K562 (cell line): ENCODE data around the gene PSEN1. TPM values are rescaled to one million over a fixed set of nuclear protein-coding genes. Genes with fewer than 3 reads are reported as not detected.

Experiments
- ATAC-seq: fragments of 200-7000 bp; cut with Tn5 transposase; 3 replicates; pipeline ENCODE4 v1.9.1; 2020; ENCODE audit warnings: moderate library complexity
- BruUV-seq: library from RNA; stranded (reverse); fragments of 400-500 nt; replicated peaks from 2 replicates; lab custom pipeline; 2021; lab: Mats Ljungman, UMichigan
- CTCF ChIA-PET: fragments of 300-600 bp; formaldehyde crosslinking; extraction: SDS; loops from one replicate; lab custom pipeline; 2021; ENCODE audit warnings: low intra/inter-chr PET ratio; lab: Yijun Ruan, JAX
- POLR2A ChIA-PET: fragments of 300-600, 350-650 bp; sonication (Branson Sonifier 250); formaldehyde crosslinking; extraction: SDS; loops from one replicate; lab custom pipeline; 2021; ENCODE audit warnings: antibody characterized with exemption, inconsistent platforms; lab: Yijun Ruan, JAX
- DNase-seq, 4 experiments: peaks; one replicate each; pipeline versions ENCODE4 v3.0.0 to v3.0.0-alpha.2; 2011 to 2018; ENCODE audit warnings: low spot score in 3 of 4, mixed read lengths in 3 of 4; ENCODE audit errors: extremely low read depth in 1 of 4
- FAIRE-seq: peaks from 2 replicates; lab custom pipeline; 2011; peaks lifted over from hg19 to GRCh38; lab: Jason Lieb, UNC
- H2AFZ ChIP-seq: 2 replicates; pipeline ENCODE4 v1.6.0; 2011; ENCODE audit warnings: low read depth, low read length, control low read depth, inconsistent platforms
- H3K27ac ChIP-seq: fragments of 200-600 bp; 3 replicates; pipeline ENCODE4 v1.8.0; 2011; ENCODE audit warnings: low read depth, mild to moderate bottlenecking, control low read depth, inconsistent platforms, low read length, moderate library complexity, mixed read lengths; ENCODE audit errors: extremely low read depth
- H3K27me3 ChIP-seq, 2 experiments: fragments of 300-600 bp in 1 of 2; 2 replicates in 1 of 2; 3 replicates in 1 of 2; pipeline versions ENCODE4 v1.6.0 to v1.8.0; 2011; ENCODE audit warnings: inconsistent platforms in 2 of 2, low read length in 2 of 2, mild to moderate bottlenecking in 1 of 2, mixed read lengths in 1 of 2, moderate library complexity in 1 of 2; ENCODE audit not compliant: control insufficient read depth in 2 of 2, insufficient read depth in 2 of 2
- H3K36me3 ChIP-seq: fragments of 300-600 bp; 3 replicates; pipeline ENCODE4 v1.8.0; 2011; ENCODE audit warnings: mild to moderate bottlenecking, low read length, inconsistent platforms; ENCODE audit not compliant: control insufficient read depth, insufficient read depth
- H3K4me1 ChIP-seq, 2 experiments: fragments of 200-600 bp in 1 of 2; replicated peaks in 1 of 2; 2 replicates in 1 of 2; 3 replicates in 1 of 2; pipeline versions ENCODE4 v1.5.1 to v1.8.0; 2011; ENCODE audit warnings: inconsistent platforms in 2 of 2, low read length in 2 of 2, mild to moderate bottlenecking in 1 of 2, mixed read lengths in 1 of 2, moderate library complexity in 1 of 2; ENCODE audit not compliant: control insufficient read depth in 2 of 2, insufficient read depth in 2 of 2
- H3K4me2 ChIP-seq: 2 replicates; pipeline ENCODE4 v1.6.1; 2011; ENCODE audit warnings: low read length, control low read depth, inconsistent platforms, mixed read lengths; ENCODE audit not compliant: insufficient read depth
- H3K4me3 ChIP-seq: fragments of 200-600 bp; sonication (generic), shearing (Covaris generic); 2 replicates; pipeline ENCODE4 v1.5.1; 2016; ENCODE audit warnings: control low read depth, inconsistent platforms
- H3K79me2 ChIP-seq: fragments of 200-600 bp; 3 replicates; pipeline ENCODE4 v1.8.0; 2011; ENCODE audit warnings: low read length, inconsistent platforms; ENCODE audit not compliant: control insufficient read depth, insufficient read depth
- H3K9ac ChIP-seq, 2 experiments: 2 replicates each; pipeline versions ENCODE4 v1.6.0 to v1.6.1; 2011; ENCODE audit warnings: low read depth in 2 of 2, low read length in 2 of 2, control low read depth in 1 of 2, inconsistent platforms in 1 of 2, mild to moderate bottlenecking in 1 of 2, mixed read lengths in 1 of 2; ENCODE audit not compliant: insufficient read depth in 1 of 2
- H3K9me1 ChIP-seq: one replicate; pipeline ENCODE4 v1.6.0; 2011; ENCODE audit warnings: inconsistent platforms, mild to moderate bottlenecking, low read length, moderate library complexity; ENCODE audit not compliant: control insufficient read depth, insufficient read depth
- H3K9me3 ChIP-seq: replicated peaks from 2 replicates; pipeline ENCODE4 v1.5.1; 2011; ENCODE audit warnings: low read depth, low read length, inconsistent platforms; ENCODE audit not compliant: control insufficient read depth, insufficient read depth
- H4K20me1 ChIP-seq: replicated peaks from 2 replicates; pipeline ENCODE4 v1.6.1; 2011; ENCODE audit warnings: low read length, inconsistent platforms, mixed read lengths; ENCODE audit not compliant: control insufficient read depth, insufficient read depth
- ATF1 ChIP-seq, 2 experiments: fragments of 450-650 bp in 1 of 2; IDR thresholded peaks; 2 replicates each; pipeline ENCODE4 v1.6.1; 2016; ENCODE audit warnings: missing compliant biosample characterization in 1 of 2, missing genetic modification characterization in 1 of 2
- C11orf30 ChIP-seq: fragments of 450-650 bp; IDR thresholded peaks from 2 replicates; pipeline ENCODE4 v1.6.1; 2016; ENCODE audit warnings: low read depth, mild to moderate bottlenecking
- DNMT1 ChIP-seq: fragments of 450-650 bp; IDR thresholded peaks from 2 replicates; pipeline ENCODE4 v1.6.1; 2016; ENCODE audit warnings: antibody characterized with exemption, mild to moderate bottlenecking
- HDAC6 ChIP-seq: IDR thresholded peaks from 2 replicates; pipeline ENCODE4 v1.6.1; 2012; ENCODE audit warnings: low read depth, mild to moderate bottlenecking, control low read depth, inconsistent platforms, low read length, moderate library complexity
- L3MBTL2 ChIP-seq: fragments of 450-650 bp; IDR thresholded peaks from 2 replicates; pipeline ENCODE4 v1.6.1; 2016; ENCODE audit warnings: mild to moderate bottlenecking, moderate library complexity
- MAFF ChIP-seq: IDR thresholded peaks from 2 replicates; pipeline ENCODE4 v1.6.1; 2012; ENCODE audit warnings: low read length, improper control_type of control experiment
- MEF2D ChIP-seq: conservative IDR thresholded peaks from 2 replicates; pipeline ENCODE4 v1.6.1; 2016; ENCODE audit warnings: low read depth, missing genetic modification characterization, missing compliant biosample characterization
- MNT ChIP-seq, 2 experiments: fragments of 450-650 bp; conservative IDR thresholded peaks; 2 replicates each; pipeline ENCODE4 v1.6.1; 2017; ENCODE audit warnings: mild to moderate bottlenecking in 2 of 2, moderate library complexity in 2 of 2
- MXI1 ChIP-seq: IDR thresholded peaks from 2 replicates; pipeline ENCODE4 v1.6.1; 2011; ENCODE audit warnings: low read depth, mild to moderate bottlenecking, improper control_type of control experiment, low read length
- NR4A1 ChIP-seq, 2 experiments: fragments of 250-450 bp in 1 of 2; fragments of 450-650 bp in 1 of 2; sonication (Bioruptor Pico) in 1 of 2; IDR thresholded peaks; 2 replicates each; pipeline versions ENCODE4 v1.4.0 to v1.6.1; 2016 to 2020; ENCODE audit warnings: mild to moderate bottlenecking in 2 of 2, missing compliant biosample characterization in 1 of 2, missing genetic modification characterization in 1 of 2, moderate library complexity in 1 of 2
- POLR3A ChIP-seq: IDR thresholded peaks from 2 replicates; pipeline ENCODE4 v1.6.1; 2011; ENCODE audit warnings: borderline replicate concordance, mild to moderate bottlenecking, moderate library complexity; ENCODE audit not compliant: insufficient read length, insufficient read depth; ENCODE audit errors: extremely low read depth
- RBM22 ChIP-seq: fragments of 200-400 bp; formaldehyde crosslinking; IDR thresholded peaks from 2 replicates; pipeline ENCODE4 v1.6.1; 2018; ENCODE audit warnings: low read length, low read depth; ENCODE audit not compliant: poor library complexity, severe bottlenecking
- TEAD4 ChIP-seq, 2 experiments: sonication (generic) in 1 of 2; formaldehyde crosslinking in 1 of 2; IDR thresholded peaks; 2 replicates each; pipeline versions ENCODE4 v1.6.1 to v1.8.0; 2012 to 2022; ENCODE audit warnings: borderline replicate concordance in 1 of 2, inconsistent platforms in 1 of 2, low read length in 1 of 2, mild to moderate bottlenecking in 1 of 2, missing genetic modification reagents in 1 of 2
- ZKSCAN1 ChIP-seq: fragments of 150-350 bp; IDR thresholded peaks from 2 replicates; pipeline ENCODE4 v1.6.1; 2016; ENCODE audit warnings: low read depth, low read length
- ZNF655 ChIP-seq: fragments of 250-450 bp; sonication (Bioruptor Pico); IDR thresholded peaks from 2 replicates; pipeline ENCODE4 v1.5.0; 2021
- WGBS: fragments of 100-300 bp; shearing (Covaris generic); methylation state at CpG from one replicate; pipeline ENCODE4 v1.1.6; 2016; ENCODE audit warnings: low coverage, mixed read lengths; ENCODE audit not compliant: insufficient coverage; ENCODE audit errors: missing lambda C conversion rate; 5-methylcytosine and 5-hydroxymethylcytosine counted together
- in situ Hi-C: fragments of 300-500 bp; cut with MboI; formaldehyde crosslinking; loops from 4 replicates; pipeline ENCODE4 v1.15.0; 2018; ENCODE audit warnings: inconsistent platforms, mixed read lengths
- intact Hi-C: fragments of 100-400 bp; cut with micrococcal nuclease; formaldehyde crosslinking; loops from 2 replicates; pipeline ENCODE4 v1.14.2; 2022
- polyA plus RNA-seq, 8 experiments: library from polyadenylated mRNA; depleted of rRNA in 4 of 8; stranded (reverse) in 5 of 8; unstranded in 3 of 8; fragments of >200 nt; fragmentation: Nextera tagmentation in 2 of 8; fragmentation: Illumina TruSeq in 1 of 8; extraction: Ambion mirVana in 2 of 8; extraction: Trizol in 1 of 8; gene quantifications; 2 replicates each; pipeline versions ENCODE4 v1.2.1 to v1.2.3, GENCODE V29; 2011 to 2014; ENCODE audit warnings: inconsistent platforms in 1 of 8, missing spikeins in 1 of 8
- total RNA-seq, 7 experiments: library from RNA; depleted of rRNA in 6 of 7; stranded (reverse); fragments of >200 nt in 6 of 7; fragmentation: Illumina TruSeq in 2 of 7; extraction: Trizol in 2 of 7; gene quantifications; 2 replicates each; pipeline versions ENCODE4 v1.2.1 to v1.2.3, GENCODE V29; 2011 to 2021; ENCODE audit warnings: low replicate concordance in 1 of 7
- TF ChIP-seq, protein P1 (sequence below), 2 experiments: fragments of 450-650 bp; IDR thresholded peaks; 2 replicates each; pipeline ENCODE4 v1.6.1; 2016
- TF ChIP-seq, protein P2 (sequence below): fragments of 250-450 bp; sonication (Bioruptor Pico); IDR thresholded peaks from 2 replicates; pipeline ENCODE4 v1.5.1; 2021; ENCODE audit warnings: mild to moderate bottlenecking

PSEN1 gene
- total and polyA plus RNA-seq, 9 of the 15 experiments (the other 6 are each of a cell fraction or from before 2014, with no cell fraction given): 6.5 to 25.2 (median 14.3) TPM

GRCh38 chr14:73233564-73233963, 97.3 kb downstream of the PSEN1 start:
- Histone ChIP-seq H4K20me1 (0 out of 2 replicates have a peak, but pooled peaks cover 4% of the 10 kb centered on the region), H3K9me1 (peaks cover 2% of the 10 kb centered on the region), H3K4me1 (peaks cover 5 to 24% of the 10 kb centered on the region in 2 experiments; a peak in 4 of 5 replicates), H3K4me2 (no peak overlapping the region), H3K36me3 (no peaks in the 10 kb centered on the region), H2AFZ (no peak overlapping the region), H3K79me2 (no peaks in the 10 kb centered on the region), H3K27me3 (peaks cover 29 to 60% of the 10 kb centered on the region in 2 experiments), H3K4me3 (no peak overlapping the region), H3K27ac (no peak overlapping the region), H3K9me3 (no peaks in the 10 kb centered on the region), H3K9ac (no peak overlapping the region)
- in situ Hi-C loops: loop anchor here (10.0 kb wide), 1 partner anchor 719 kb away; no protein-coding TSS in a partner anchor
- FAIRE-seq: no peak
- DNase-seq: peak in 1 of 4 experiments; percentile 2
- BruUV-seq: no TSS peak
- ChIA-PET CTCF (no interaction called here), POLR2A (no interaction called here)
- intact Hi-C loops: no loop called here
- 44% methylated on average over 3 of the region's 10 CpGs for WGBS
- ATAC-seq: no peak
- TF ChIP-seq ATF1 (CRISPR knock-in tag; IDR thresholded peaks at IDR 0.05): no peak
- no peak for TF ChIP-seq ATF1 (tag; IDR thresholded peaks at IDR 0.05)
- no peak for TF ChIP-seq HDAC6
- TF ChIP-seq TEAD4 (IDR thresholded peaks at IDR 0.05; ENCODE audit: low read length): no peak
- no peak for TF ChIP-seq TEAD4 (CRISPR knock-in tag; IDR thresholded peaks at IDR 0.05; ENCODE audit: borderline replicate concordance)
- no peak for TF ChIP-seq RBM22
- no peak for TF ChIP-seq ZNF655
- TF ChIP-seq MAFF: peak; percentile 59
- TF ChIP-seq MEF2D (tag): no peak
- TF ChIP-seq, protein P1, sequence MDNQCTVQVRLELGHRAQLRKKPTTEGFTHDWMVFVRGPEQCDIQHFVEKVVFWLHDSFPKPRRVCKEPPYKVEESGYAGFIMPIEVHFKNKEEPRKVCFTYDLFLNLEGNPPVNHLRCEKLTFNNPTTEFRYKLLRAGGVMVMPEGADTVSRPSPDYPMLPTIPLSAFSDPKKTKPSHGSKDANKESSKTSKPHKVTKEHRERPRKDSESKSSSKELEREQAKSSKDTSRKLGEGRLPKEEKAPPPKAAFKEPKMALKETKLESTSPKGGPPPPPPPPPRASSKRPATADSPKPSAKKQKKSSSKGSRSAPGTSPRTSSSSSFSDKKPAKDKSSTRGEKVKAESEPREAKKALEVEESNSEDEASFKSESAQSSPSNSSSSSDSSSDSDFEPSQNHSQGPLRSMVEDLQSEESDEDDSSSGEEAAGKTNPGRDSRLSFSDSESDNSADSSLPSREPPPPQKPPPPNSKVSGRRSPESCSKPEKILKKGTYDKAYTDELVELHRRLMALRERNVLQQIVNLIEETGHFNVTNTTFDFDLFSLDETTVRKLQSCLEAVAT (IDR thresholded peaks at IDR 0.05): no peak
- TF ChIP-seq L3MBTL2: no peak
- TF ChIP-seq, protein P2, sequence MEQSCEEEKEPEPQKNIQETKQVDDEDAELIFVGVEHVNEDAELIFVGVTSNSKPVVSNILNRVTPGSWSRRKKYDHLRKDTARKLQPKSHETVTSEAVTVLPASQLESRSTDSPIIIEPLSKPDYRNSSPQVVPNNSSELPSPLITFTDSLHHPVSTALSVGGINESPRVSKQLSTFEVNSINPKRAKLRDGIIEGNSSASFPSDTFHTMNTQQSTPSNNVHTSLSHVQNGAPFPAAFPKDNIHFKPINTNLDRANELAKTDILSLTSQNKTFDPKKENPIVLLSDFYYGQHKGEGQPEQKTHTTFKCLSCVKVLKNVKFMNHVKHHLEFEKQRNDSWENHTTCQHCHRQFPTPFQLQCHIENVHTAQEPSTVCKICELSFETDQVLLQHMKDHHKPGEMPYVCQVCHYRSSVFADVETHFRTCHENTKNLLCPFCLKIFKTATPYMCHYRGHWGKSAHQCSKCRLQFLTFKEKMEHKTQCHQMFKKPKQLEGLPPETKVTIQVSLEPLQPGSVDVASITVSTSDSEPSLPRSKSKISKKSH (CRISPR knock-in tag): no peak
- TF ChIP-seq MXI1: no peak
- no peak for TF ChIP-seq ZKSCAN1
- no peak for TF ChIP-seq POLR3A
- TF ChIP-seq NR4A1 (CRISPR knock-in tag; IDR thresholded peaks at IDR 0.05): no peak
- TF ChIP-seq NR4A1 (tag; IDR thresholded peaks at IDR 0.05): no peak
- TF ChIP-seq DNMT1: no peak
- no peak for TF ChIP-seq MNT (conservative IDR thresholded peaks at IDR 0.05)
- peak; percentile 83 for TF ChIP-seq C11orf30
